NCI-H146 (cell line): ENCODE data around the gene PHF21B.
A peak's percentile ranks its signal among the peaks of the same experiment; 100 is the strongest.
"Not testable (repeated sequence)": the region's sequence is repeated elsewhere in the genome, so short reads cannot be mapped to it uniquely, and the experiment has no call there.

ENCODE experiments used
- DNase-seq: peaks from one replicate; lab custom pipeline; 2025; lab: John Stamatoyannopoulos, UW

Gene PHF21B

DNA sequence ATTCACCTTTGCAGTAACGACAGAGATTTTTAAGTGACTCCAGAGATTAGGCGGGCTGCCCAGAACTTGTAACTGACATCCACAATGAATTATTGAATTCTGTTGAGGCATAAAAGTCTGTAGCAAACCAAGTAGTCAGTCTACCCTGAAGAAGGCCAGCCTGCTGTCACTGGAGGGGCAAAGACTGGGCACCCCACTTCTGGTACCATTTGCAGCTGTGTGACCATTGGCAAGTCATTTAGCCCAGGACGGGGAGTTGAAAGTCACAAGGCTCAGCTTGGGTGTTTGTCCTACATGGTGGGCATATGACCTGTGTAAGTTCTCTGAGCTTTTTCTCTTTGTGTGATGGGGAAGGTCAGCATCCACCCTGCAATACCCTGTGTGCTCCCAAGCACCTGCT lies 138.0 kb downstream of the PHF21B start:
- no peak for DNase-seq

DNA sequence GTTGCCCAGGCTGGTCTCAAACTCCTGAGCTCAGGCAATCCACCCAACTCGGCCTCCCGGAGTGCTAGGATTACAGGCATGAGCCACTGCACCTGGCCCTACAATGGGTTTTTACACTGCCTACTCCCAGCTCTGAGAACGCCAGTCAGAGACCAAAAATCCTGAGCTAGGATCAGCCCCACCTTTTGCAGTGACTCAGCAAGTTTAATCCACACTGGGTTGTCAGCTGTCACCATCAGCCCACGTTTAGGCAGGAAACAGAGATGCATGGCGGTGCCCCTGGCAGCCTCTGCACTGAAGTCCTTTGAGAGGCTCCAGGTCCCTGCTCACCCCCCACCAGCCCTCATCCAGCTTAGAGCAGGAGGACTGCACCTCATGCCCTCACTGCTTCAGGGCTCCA lies 139.8 kb downstream of the PHF21B start:
- DNase-seq = peak; percentile 33

DNA sequence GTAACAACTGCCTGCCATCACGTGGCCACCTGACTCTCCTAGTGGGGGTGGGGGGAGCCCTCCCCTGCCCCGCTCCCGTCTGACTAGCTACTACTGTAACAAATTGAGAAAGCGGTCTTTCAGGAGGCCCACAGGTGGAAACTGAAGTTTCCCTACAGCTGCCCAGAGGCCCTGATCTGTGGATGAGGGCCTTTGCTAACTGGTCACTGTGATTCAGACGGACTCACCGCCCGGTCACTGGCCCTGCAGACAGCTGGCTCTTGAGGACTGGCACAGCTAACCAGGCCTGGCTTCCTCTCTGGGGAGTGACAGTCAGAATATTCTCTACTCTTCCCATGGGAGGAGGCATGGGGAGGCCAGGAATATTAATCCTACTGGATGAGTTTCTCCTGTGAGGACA lies 140.6 kb downstream of the PHF21B start:
- no peak for DNase-seq

DNA sequence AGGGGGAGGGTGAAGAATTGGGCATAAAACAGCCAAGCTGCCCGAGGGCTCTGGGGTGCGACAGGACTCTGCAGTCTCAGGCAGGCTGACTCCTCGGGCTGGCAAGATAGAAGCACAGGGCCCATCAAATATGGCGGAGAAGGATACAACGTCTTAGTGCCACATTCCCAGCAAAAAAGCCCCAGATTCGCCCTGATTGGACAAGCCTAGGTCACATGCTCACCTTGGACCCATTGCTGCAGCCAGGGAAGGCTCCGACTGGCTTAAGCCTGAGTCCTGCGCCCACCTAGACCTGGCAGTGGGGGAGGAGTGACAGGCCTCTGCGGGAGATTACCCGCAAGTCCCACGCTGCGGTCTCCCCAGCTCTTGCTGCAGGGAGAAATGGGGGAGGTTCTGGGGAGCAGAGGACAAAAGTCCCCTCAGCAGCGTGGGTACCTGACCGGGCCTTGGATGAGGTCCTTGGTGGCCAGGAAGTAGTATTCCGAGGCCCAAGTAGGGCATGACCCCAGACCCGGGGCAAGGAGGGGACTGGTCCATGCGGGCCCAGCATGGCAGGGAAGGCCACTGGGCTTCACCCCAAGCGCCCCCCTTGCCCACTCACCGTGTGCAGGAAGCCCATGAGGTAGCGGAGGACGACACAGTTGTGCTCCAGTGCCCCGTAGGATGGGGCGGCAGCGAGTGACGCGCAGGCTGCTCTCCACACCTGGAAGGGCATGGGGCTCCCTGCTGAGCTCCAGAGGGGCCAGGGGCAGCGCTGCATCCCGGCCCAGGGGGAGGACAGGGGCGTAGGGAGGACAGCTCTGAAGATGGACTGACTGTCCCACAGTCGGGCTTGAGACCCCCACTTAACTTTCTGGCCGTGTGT lies 144.4 kb downstream of the PHF21B start:
- DNase-seq = no peak

DNA sequence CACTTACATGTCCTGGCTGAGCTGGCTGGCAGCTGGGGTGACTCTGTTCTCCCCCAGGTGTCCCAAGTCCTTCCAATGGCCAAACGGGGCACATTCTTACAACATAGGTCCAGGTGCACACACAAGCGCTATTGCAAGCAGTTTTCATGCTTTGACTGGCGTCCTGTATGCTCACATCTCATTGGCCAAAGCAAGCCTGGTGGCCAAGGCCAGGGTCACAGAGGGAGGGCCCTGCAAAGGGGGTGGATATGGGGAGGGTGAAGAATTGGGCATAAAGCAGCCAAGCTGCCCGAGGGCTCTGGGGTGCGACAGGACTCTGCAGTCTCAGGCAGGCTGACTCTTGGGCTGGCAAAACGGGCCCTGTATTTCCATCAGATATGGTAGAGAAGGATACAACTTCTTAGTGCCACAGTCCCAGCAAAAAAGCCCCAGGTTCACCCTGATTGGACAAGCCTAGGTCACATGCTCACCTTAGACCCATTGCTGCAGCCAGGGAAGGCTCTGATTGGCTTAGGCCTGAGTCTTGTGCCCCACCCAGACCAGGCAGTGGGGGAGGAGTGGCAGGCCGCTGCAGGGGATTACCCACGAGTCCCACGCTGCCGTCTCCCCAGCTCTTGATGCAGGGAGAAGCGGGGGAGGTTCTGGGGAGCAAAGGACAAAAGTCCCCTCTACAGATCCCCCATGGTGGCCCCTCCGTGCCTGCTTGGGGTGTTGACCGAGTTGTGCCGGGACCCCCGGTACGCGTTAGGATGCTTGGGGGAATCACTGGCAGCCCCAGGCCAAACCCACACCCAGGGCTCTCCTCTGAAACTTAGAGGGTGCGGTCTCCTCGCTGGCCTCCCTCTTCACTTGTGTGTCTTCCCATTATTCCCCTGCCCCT lies 146.6 kb downstream of the PHF21B start:
- no peak for DNase-seq

DNA sequence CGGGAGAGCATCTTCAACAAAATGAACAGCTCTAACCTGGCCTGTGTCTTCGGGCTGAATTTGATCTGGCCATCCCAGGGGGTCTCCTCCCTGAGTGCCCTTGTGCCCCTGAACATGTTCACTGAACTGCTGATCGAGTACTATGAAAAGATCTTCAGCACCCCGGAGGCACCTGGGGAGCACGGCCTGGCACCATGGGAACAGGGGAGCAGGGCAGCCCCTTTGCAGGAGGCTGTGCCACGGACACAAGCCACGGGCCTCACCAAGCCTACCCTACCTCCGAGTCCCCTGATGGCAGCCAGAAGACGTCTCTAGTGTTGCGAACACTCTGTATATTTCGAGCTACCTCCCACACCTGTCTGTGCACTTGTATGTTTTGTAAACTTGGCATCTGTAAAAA lies 147.5 kb downstream of the PHF21B start:
- DNase-seq = no peak

DNA sequence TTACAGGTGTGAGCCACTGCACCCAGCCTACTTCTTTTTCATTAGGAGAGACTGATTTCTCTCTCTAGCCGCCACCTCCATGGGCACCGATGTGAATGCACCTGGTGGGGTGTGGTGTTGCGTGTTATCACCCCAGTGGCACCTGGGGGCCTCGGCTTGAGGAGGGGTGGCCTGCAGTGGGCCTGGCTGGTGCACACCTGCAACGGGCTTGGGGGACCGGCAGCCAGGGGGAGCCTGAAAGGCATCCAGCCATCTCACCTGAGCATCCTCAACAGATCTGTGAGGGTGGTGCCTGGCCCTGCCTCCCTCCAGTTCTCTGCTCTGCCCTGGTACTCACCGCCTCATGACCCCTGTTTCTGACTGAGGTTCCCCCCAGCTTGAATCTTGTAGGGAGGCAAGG lies 148.6 kb downstream of the PHF21B start:
- no peak for DNase-seq

DNA sequence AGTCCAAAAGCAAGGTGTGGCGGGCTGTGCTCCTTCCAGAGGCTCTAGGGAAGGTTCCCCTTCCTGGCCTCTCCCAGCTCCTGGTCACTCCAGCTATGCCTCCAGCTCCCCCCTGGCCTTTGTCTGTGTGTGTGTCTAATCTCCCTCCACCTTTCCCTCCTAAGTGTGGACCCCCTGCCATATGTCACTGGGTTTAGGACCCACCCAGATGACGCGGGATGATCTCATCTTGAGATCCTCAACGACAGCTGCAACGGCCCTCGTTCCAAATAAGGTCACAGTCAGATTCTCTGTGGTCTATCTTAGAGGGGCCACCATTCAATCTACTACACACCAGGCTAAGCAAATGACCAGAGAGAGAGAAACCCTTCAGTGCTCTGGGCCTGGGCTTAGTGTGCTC lies 149.5 kb downstream of the PHF21B start:
- DNase-seq = no peak

DNA sequence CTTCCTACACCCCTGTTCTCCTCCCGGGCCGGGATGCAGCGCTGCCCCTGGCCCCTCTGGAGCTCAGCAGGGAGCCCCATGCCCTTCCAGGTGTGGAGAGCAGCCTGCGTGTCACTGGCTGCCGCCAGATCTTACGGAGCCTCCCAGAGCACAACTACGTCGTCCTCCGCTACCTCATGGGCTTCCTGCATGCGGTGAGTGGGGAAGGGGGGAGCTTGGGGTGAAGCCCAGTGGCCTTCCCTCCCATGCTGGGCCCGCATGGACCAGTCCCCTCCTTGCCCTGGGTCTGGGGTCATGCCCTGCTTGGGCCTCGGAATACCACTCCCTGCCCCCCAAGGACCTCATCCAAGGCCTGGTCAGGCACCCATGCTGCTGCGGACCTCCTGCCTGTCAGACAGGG lies 150.2 kb downstream of the PHF21B start:
- DNase-seq = no peak

DNA sequence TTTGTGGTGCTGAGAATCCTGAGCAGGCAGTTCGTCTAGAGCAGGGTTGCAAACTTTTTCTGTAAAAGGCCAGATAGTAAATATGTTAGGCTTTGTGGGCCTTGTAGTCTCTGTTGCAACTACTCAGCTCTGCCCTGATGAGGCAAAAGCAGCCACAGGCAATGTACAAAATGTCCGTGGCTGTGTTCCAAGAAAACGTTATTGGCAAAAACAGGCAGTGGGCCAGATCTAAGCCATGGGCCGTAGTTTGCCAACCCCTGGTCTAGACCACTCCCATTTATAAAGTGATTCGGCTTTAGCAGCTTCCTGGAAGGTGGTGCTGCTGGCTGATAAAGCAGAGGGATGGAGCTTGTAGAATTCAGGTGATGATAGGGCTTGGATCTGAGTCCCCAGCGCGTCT lies 151.0 kb downstream of the PHF21B start:
- not testable (repeated sequence) for DNase-seq

DNA sequence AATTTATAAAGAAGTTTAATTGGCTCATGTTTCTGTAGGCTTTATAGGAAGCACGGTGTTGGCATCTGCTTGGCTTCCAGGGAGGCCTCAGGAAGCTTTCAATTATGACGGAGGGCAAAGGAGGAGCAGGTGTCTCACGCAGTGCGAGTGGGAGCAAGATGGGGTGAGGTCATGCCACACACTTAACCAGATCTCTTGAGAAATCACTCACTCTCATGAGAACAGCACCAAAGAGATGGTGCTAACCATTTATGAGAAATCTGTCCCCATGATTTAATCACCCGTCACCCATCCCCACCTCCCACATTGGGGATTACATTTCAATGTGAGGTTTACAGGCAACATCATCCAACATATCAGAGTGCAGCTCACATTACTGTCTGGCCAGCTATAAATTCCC lies 153.9 kb downstream of the PHF21B start:
- DNase-seq = no peak

DNA sequence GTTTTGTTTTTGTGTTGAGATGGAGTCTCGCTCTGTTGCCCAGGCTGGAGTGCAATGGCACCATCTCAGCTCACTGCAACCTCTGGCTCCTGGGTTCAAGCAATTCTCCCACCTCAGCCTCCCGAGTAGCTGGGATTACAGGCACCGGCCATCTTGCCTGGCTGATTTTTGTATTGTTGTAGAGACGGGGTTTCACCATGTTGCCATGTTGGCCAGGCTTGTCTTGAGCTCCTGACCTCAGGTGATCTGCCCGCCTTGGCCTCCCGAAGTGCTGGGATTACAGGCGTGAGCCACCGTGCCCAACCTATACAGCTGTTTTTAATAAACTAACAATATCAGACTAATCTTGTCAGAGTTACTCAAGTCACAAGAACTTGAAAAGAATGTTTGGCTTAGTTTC lies 155.2 kb downstream of the PHF21B start:
- not testable (repeated sequence) for DNase-seq

DNA sequence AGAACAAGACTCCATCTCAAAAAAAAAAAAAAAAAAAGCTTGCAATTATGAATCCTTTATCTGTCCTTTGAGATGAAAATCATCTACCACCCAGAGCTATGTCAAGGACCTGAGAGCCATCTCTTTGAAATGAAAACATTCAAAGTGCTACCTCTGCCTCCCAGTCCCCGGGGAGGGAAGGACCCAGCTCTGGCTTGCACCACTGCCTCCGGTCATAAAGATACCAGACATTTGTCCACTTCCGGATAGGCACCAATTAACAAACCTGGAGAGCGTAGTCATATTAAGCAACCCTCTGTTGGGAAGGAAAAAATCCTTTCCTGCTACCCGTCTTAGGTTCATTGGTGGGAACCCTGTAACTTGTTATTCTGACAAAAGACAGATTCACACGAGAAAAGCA lies 158.9 kb downstream of the PHF21B start:
- DNase-seq = no peak

DNA sequence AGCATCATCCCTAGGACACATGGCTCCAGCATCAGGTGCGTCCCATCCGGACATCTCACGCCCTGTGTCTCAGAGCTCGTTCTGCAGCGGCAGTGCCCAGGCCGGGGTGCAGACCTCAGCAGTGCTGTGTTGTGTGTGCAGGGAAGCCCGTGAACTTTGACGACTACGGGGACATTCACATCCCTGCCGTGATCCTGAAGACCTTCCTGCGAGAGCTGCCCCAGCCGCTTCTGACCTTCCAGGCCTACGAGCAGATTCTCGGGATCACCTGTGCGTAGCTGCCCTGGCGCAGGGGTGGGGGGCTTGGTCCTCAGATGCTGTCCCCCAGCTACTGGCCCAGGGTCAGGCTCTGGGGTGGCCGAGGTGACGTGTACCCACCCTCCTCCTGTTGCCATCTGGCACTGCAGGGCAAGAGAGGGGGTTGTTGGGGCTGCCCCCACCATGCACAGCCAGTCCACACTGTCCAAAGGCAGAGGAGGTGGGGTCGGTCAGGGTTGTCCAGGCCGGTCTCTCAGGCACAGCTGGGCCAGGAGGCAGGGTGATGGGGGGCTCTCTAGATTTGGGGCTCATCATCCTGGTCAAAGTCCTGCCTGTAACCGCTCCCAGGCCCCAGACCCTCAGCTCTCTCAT lies 160.9 kb downstream of the PHF21B start:
- DNase-seq = no peak

DNA sequence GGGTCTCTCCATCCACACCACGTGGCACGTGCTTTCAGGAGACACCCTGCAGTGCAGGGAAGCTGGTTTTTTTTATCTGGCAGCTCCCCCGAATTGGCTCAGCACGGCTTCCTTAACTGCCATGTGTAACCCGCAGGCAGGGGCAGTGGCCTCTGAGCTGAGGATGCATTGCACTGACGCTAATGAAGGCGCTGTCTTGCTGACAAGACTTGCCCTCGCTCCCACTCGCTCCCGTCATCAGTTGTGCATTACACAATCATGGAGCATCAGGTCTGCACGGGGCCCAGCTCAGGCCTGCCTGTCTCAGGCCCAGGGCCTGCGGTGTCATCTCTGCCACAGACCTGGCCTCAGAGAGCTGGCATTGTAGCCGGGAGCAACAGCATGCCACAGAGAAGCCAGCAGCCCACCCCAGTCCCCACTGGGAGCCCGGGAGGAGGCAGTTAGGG lies 161.5 kb downstream of the PHF21B start:
- no peak for DNase-seq

DNA sequence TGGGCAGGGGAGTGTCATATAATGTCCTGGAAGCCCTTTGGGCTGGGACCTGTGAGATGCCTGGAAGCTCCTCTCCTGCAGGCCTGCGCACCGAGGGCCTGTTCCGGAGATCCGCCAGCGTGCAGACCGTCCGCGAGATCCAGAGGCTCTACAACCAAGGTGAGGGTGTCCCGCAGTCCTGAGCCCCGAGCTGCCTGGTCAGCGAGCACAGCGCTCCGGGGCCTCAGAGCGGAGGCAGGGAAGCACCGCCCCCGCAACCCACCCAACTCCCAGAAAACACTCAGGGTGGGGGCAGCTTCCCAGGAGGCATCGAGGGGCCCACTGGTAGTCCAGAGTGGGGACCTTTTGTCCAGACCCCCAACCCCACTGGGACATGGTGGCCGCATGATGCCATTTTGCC lies 161.9 kb downstream of the PHF21B start:
- DNase-seq = no peak

DNA sequence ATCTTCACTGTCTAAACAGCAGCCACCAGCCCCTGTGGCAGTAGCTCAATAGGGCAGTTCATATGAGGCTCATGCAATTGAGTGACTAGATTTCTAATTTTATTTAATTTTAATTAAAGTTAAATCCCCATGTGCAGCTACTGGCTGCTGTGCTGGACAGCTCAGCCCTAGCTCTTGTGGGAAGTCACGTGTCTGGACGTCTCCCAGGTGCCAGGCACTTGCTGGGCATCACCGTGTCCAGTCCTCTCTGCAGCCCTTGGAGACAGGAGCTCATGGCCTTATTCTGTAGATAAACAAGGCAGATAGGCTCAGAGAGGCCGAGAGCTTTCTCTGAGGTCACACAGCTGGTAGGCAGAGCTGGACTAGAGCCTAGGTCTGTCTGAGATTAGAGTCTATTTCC lies 162.4 kb downstream of the PHF21B start:
- no peak for DNase-seq

DNA sequence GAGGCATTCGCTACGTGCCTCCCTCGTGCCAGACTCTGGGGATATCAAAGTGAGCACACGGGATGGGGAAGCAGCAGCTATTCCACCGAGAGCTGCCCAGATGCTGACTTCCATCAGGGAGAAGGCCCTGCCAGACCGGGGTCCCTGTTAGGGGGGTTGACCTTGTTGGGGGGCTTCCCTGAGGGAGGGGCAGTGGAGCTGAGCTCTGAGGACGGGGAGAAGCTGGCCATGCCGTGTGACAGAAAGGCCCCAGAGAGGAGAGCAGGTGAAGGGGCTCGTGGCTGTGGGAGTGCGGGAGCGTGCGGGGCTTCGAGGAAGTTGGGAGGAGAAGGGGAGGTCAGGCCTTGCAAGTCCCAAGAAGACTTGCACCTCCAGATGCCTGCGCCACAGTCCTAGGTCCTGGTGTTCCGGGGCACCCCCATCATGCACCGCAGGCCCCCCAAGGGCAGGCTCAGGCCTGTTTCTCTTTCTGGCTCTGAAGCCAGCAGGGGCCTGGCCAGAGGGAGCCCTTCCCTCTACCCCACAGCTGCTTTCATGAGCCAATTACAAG lies 163.0 kb downstream of the PHF21B start:
- no peak for DNase-seq

DNA sequence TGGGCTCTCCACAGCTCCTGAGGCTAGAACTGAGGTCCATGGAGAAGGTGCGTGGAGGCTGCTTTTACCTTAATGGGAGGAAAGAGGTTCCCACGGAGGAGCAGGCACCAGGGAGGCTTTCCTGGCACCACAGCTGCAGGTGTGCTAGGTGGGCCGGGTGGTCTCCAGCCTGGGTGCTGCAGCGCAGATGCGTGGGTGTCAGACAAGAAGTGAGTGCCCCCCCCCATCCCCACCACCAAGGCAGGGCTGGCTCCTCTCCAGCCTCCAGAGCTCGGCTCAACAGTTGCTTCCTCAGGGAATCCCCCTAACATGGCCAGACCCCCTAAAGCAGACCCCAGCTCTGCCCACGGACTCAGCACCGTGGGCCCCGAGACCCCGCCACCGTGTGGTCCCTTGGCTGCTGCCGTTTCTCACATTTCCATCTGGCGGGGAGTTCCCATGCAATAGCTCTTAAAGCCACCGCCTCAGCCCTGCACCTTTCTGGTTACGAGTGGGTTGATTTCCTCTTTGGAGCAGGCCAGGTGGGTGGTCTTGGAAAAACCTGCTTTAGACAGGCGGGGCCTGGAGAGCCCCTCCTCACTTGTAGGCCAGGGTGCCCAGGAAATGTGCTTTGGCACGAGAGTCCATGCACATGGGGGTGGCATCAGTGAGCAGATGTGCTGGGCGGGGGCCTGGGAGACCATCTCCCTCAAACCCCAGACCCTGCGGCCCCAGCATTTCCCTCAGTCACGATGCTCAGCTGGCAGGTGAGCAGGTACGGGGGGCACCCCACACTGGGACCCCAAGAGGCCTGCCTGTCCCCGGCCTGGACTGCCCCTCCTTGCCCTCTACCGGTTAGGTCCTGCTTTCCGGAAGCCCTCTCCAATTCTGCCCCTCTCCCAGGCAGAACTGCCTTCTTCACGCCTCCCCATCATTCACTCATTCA lies 163.7 kb downstream of the PHF21B start:
- no peak for DNase-seq

DNA sequence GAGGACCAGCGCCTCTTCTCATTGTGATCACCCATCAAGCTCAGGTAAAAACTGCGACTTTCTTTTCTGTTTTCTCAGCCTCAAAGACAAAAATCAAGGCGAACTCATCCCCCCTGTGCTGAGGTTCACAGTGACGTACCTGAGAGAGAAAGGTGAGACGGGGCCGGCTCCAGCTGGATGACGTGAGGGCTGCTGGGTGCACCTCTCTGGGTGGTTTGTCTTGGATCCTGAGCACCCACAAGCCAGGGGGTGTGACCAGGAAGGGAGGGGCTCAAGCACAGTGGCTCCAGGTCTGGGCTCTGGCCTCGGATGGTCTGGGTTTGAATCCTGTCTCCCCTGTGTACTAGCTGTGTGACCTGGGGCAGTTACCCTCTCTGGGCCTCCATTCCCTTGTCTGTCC lies 164.6 kb downstream of the PHF21B start:
- DNase-seq = no peak

DNA sequence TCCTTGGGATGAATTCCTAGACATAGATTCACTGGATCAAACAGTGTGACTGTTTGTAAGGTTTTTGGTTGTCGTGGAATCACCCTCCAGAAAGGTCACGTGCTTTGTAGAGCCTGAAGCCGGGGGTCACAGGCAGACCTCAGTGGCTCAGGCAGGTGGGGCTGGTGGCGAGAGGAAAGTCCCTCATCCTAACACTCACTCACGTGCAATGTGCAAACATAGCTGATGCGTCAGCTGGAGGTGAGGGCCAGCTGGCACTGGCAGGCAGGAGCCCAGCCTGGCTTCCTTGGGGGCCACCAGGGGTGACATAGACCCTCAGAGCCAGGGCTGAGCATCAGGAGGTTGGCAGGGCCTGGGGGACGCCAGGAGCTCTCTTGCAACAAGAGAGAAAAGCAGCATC lies 167.4 kb downstream of the PHF21B start:
- peak; percentile 7 for DNase-seq
